ENCODE results near the gene ARFGEF3.

The ARFGEF3 gene

GRCh38 chr6:138248878-138249277 lies 87.1 kb downstream of the ARFGEF3 start:
- 100% methylated on average over 1 of the region's 1 CpG for WGBS (ENCODE audit: insufficient coverage)
- ChIA-PET CTCF (interaction anchor here (0.9 kb wide), 1 partner anchor 12 kb away, joined by 5 read pairs; no protein-coding TSS in a partner anchor), POLR2A (no interaction called here)
- no peaks in the 10 kb centered on the region for H3K27me3 ChIP-seq (replicated peaks in 2 of 5; ENCODE audit: control insufficient read depth in 4 of 5, insufficient read depth in 5 of 5, low read length in 4 of 5)
- no peak overlapping the region for H3K4me3 ChIP-seq (ENCODE audit: control insufficient read depth in 1 of 7, extremely low read depth in 1 of 7, insufficient read depth in 4 of 7, low read depth in 2 of 7, low read length in 6 of 7)
- H3K4me1 ChIP-seq (ENCODE audit: control extremely low read depth in 1 of 4, control insufficient read depth in 4 of 4, insufficient read depth in 4 of 4, low read length in 3 of 4) = no peaks in the 10 kb centered on the region
- DNase-seq = no peak
- H3K36me3 ChIP-seq (ENCODE audit: control insufficient read depth in 4 of 4, insufficient read depth in 4 of 4, low read length in 3 of 4) = no peaks in the 10 kb centered on the region
- H3K9me3 ChIP-seq (ENCODE audit: control extremely low read depth in 1 of 5, control insufficient read depth in 4 of 5, insufficient read depth in 2 of 5, low read depth in 1 of 5, low read length in 4 of 5) = no peaks in the 10 kb centered on the region
- H3K27ac ChIP-seq (ENCODE audit: insufficient read depth in 1 of 2, low read depth in 1 of 2, low read length in 2 of 2, poor library complexity in 1 of 2, severe bottlenecking in 2 of 2) = no peak overlapping the region

GRCh38 chr6:138250053-138250452 lies 88.3 kb downstream of the ARFGEF3 start:
- Histone ChIP-seq H3K36me3 (ENCODE audit: control insufficient read depth in 4 of 4, insufficient read depth in 4 of 4, low read length in 3 of 4) (no peaks in the 10 kb centered on the region), H3K4me1 (ENCODE audit: control extremely low read depth in 1 of 4, control insufficient read depth in 4 of 4, insufficient read depth in 4 of 4, low read length in 3 of 4) (no peaks in the 10 kb centered on the region), H3K9me3 (ENCODE audit: control extremely low read depth in 1 of 5, control insufficient read depth in 4 of 5, insufficient read depth in 2 of 5, low read depth in 1 of 5, low read length in 4 of 5) (no peaks in the 10 kb centered on the region), H3K27me3 (replicated peaks in 2 of 5; ENCODE audit: control insufficient read depth in 4 of 5, insufficient read depth in 5 of 5, low read length in 4 of 5) (no peaks in the 10 kb centered on the region), H3K27ac (ENCODE audit: insufficient read depth in 1 of 2, low read depth in 1 of 2, low read length in 2 of 2, poor library complexity in 1 of 2, severe bottlenecking in 2 of 2) (no peak overlapping the region), H3K4me3 (ENCODE audit: control insufficient read depth in 1 of 7, extremely low read depth in 1 of 7, insufficient read depth in 4 of 7, low read depth in 2 of 7, low read length in 6 of 7) (no peak overlapping the region)
- no peak for DNase-seq
- POLR2A ChIA-PET = no interaction called here
- 100% methylated on average over 1 of the region's 4 CpGs for WGBS (ENCODE audit: insufficient coverage)
- CTCF ChIA-PET = no interaction called here

GRCh38 chr6:138250513-138251247 lies 88.9 kb downstream of the ARFGEF3 start:
- CTCF ChIA-PET = no interaction called here
- H3K9me3 ChIP-seq (ENCODE audit: control extremely low read depth in 1 of 5, control insufficient read depth in 4 of 5, insufficient read depth in 2 of 5, low read depth in 1 of 5, low read length in 4 of 5) = no peaks in the 10 kb centered on the region
- H3K27ac ChIP-seq (ENCODE audit: insufficient read depth in 1 of 2, low read depth in 1 of 2, low read length in 2 of 2, poor library complexity in 1 of 2, severe bottlenecking in 2 of 2) = no peak overlapping the region
- POLR2A ChIA-PET = no interaction called here
- no peak for DNase-seq
- no peaks in the 10 kb centered on the region for H3K4me1 ChIP-seq (ENCODE audit: control extremely low read depth in 1 of 4, control insufficient read depth in 4 of 4, insufficient read depth in 4 of 4, low read length in 3 of 4)
- no peaks in the 10 kb centered on the region for H3K27me3 ChIP-seq (replicated peaks in 2 of 5; ENCODE audit: control insufficient read depth in 4 of 5, insufficient read depth in 5 of 5, low read length in 4 of 5)
- H3K4me3 ChIP-seq (ENCODE audit: control insufficient read depth in 1 of 7, extremely low read depth in 1 of 7, insufficient read depth in 4 of 7, low read depth in 2 of 7, low read length in 6 of 7) = no peak overlapping the region
- no peaks in the 10 kb centered on the region for H3K36me3 ChIP-seq (ENCODE audit: control insufficient read depth in 4 of 4, insufficient read depth in 4 of 4, low read length in 3 of 4)
- 98% methylated on average over 13 of the region's 16 CpGs for WGBS (ENCODE audit: insufficient coverage)

- H3K9me3 ChIP-seq (ENCODE audit: control extremely low read depth in 1 of 5, control insufficient read depth in 4 of 5, insufficient read depth in 2 of 5, low read depth in 1 of 5, low read length in 4 of 5) = no peaks in the 10 kb centered on the region
- H3K27me3 ChIP-seq (replicated peaks in 2 of 5; ENCODE audit: control insufficient read depth in 4 of 5, insufficient read depth in 5 of 5, low read length in 4 of 5) = no peaks in the 10 kb centered on the region
- H3K27ac ChIP-seq (ENCODE audit: insufficient read depth in 1 of 2, low read depth in 1 of 2, low read length in 2 of 2, poor library complexity in 1 of 2, severe bottlenecking in 2 of 2) = no peak overlapping the region
- no peaks in the 10 kb centered on the region for H3K36me3 ChIP-seq (ENCODE audit: control insufficient read depth in 4 of 4, insufficient read depth in 4 of 4, low read length in 3 of 4)
- ChIA-PET POLR2A (no interaction called here), CTCF (no interaction called here)
- no peak overlapping the region for H3K4me3 ChIP-seq (ENCODE audit: control insufficient read depth in 1 of 7, extremely low read depth in 1 of 7, insufficient read depth in 4 of 7, low read depth in 2 of 7, low read length in 6 of 7)
- no peaks in the 10 kb centered on the region for H3K4me1 ChIP-seq (ENCODE audit: control extremely low read depth in 1 of 4, control insufficient read depth in 4 of 4, insufficient read depth in 4 of 4, low read length in 3 of 4)
- 93% methylated on average over 11 of the region's 11 CpGs for WGBS (ENCODE audit: insufficient coverage)
- DNase-seq = no peak
Observed at GRCh38 chr6:138253731-138254130, 92.0 kb downstream of the ARFGEF3 start.

- POLR2A ChIA-PET = no interaction called here
- 97% methylated on average over 17 of the region's 20 CpGs for WGBS (ENCODE audit: insufficient coverage)
Observed at GRCh38 chr6:138255443-138255842, 93.7 kb downstream of the ARFGEF3 start.

GRCh38 chr6:138257638-138258040 lies 95.9 kb downstream of the ARFGEF3 start:
- Histone ChIP-seq H3K27ac (ENCODE audit: insufficient read depth in 1 of 2, low read depth in 1 of 2, low read length in 2 of 2, poor library complexity in 1 of 2, severe bottlenecking in 2 of 2) (no peak overlapping the region), H3K27me3 (replicated peaks in 2 of 5; ENCODE audit: control insufficient read depth in 4 of 5, insufficient read depth in 5 of 5, low read length in 4 of 5) (no peaks in the 10 kb centered on the region), H3K4me3 (ENCODE audit: control insufficient read depth in 1 of 7, extremely low read depth in 1 of 7, insufficient read depth in 4 of 7, low read depth in 2 of 7, low read length in 6 of 7) (no peak overlapping the region), H3K4me1 (ENCODE audit: control extremely low read depth in 1 of 4, control insufficient read depth in 4 of 4, insufficient read depth in 4 of 4, low read length in 3 of 4) (no peaks in the 10 kb centered on the region), H3K9me3 (ENCODE audit: control extremely low read depth in 1 of 5, control insufficient read depth in 4 of 5, insufficient read depth in 2 of 5, low read depth in 1 of 5, low read length in 4 of 5) (no peaks in the 10 kb centered on the region), H3K36me3 (ENCODE audit: control insufficient read depth in 4 of 4, insufficient read depth in 4 of 4, low read length in 3 of 4) (no peaks in the 10 kb centered on the region)
- 100% methylated on average over 1 of the region's 1 CpG for WGBS (ENCODE audit: insufficient coverage)
- DNase-seq = no peak
- CTCF ChIA-PET = no interaction called here
- POLR2A ChIA-PET = no interaction called here

More at GRCh38 chr6:138255443-138255842, 93.7 kb downstream of the ARFGEF3 start:
- Histone ChIP-seq H3K4me3 (ENCODE audit: control insufficient read depth in 1 of 7, extremely low read depth in 1 of 7, insufficient read depth in 4 of 7, low read depth in 2 of 7, low read length in 6 of 7) (no peak overlapping the region), H3K27ac (ENCODE audit: insufficient read depth in 1 of 2, low read depth in 1 of 2, low read length in 2 of 2, poor library complexity in 1 of 2, severe bottlenecking in 2 of 2) (no peak overlapping the region), H3K9me3 (ENCODE audit: control extremely low read depth in 1 of 5, control insufficient read depth in 4 of 5, insufficient read depth in 2 of 5, low read depth in 1 of 5, low read length in 4 of 5) (no peaks in the 10 kb centered on the region), H3K36me3 (ENCODE audit: control insufficient read depth in 4 of 4, insufficient read depth in 4 of 4, low read length in 3 of 4) (no peaks in the 10 kb centered on the region), H3K27me3 (replicated peaks in 2 of 5; ENCODE audit: control insufficient read depth in 4 of 5, insufficient read depth in 5 of 5, low read length in 4 of 5) (no peaks in the 10 kb centered on the region), H3K4me1 (ENCODE audit: control extremely low read depth in 1 of 4, control insufficient read depth in 4 of 4, insufficient read depth in 4 of 4, low read length in 3 of 4) (no peaks in the 10 kb centered on the region)
- CTCF ChIA-PET = no interaction called here
- no peak for DNase-seq

- no peaks in the 10 kb centered on the region for H3K36me3 ChIP-seq (ENCODE audit: control insufficient read depth in 4 of 4, insufficient read depth in 4 of 4, low read length in 3 of 4)
- H3K4me3 ChIP-seq (ENCODE audit: control insufficient read depth in 1 of 7, extremely low read depth in 1 of 7, insufficient read depth in 4 of 7, low read depth in 2 of 7, low read length in 6 of 7) = no peak overlapping the region
- no peaks in the 10 kb centered on the region for H3K9me3 ChIP-seq (ENCODE audit: control extremely low read depth in 1 of 5, control insufficient read depth in 4 of 5, insufficient read depth in 2 of 5, low read depth in 1 of 5, low read length in 4 of 5)
- CTCF ChIA-PET = interaction anchor here (0.9 kb wide), 1 partner anchor 9 kb away, joined by 3 read pairs; no protein-coding TSS in a partner anchor
- H3K4me1 ChIP-seq (ENCODE audit: control extremely low read depth in 1 of 4, control insufficient read depth in 4 of 4, insufficient read depth in 4 of 4, low read length in 3 of 4) = no peaks in the 10 kb centered on the region
- WGBS (ENCODE audit: insufficient coverage) = 100% methylated on average over 3 of the region's 6 CpGs
- POLR2A ChIA-PET = no interaction called here
- H3K27ac ChIP-seq (ENCODE audit: insufficient read depth in 1 of 2, low read depth in 1 of 2, low read length in 2 of 2, poor library complexity in 1 of 2, severe bottlenecking in 2 of 2) = no peak overlapping the region
- H3K27me3 ChIP-seq (replicated peaks in 2 of 5; ENCODE audit: control insufficient read depth in 4 of 5, insufficient read depth in 5 of 5, low read length in 4 of 5) = no peaks in the 10 kb centered on the region
- DNase-seq = no peak
Observed at GRCh38 chr6:138258197-138258596, 96.5 kb downstream of the ARFGEF3 start.

Data from common myeloid progenitor, CD34-positive (primary cell).